HG03135 (cell line): ENCODE data around the gene PEAK1.

Source experiments
- ATAC-seq: cut with Tn5 transposase; IDR thresholded peaks from one replicate; pipeline ENCODE4 v1.9.1; 2021; ENCODE audit warnings: mild to moderate bottlenecking, moderate library complexity; ENCODE audit not compliant: unreplicated experiment

PEAK1 gene

GRCh38 chr15:77369168-77369567 lies 50.7 kb downstream of the PEAK1 start:
- ATAC-seq, result no peak

GRCh38 chr15:77367631-77368030 lies 52.3 kb downstream of the PEAK1 start:
- no peak for ATAC-seq

GRCh38 chr15:77361456-77361855 lies 58.4 kb downstream of the PEAK1 start:
- ATAC-seq, result no peak

GRCh38 chr15:77358545-77359240 lies 61.2 kb downstream of the PEAK1 start:
- ATAC-seq, result no peak

- ATAC-seq, result no peak
Measured at GRCh38 chr15:77356305-77356704, 63.6 kb downstream of the PEAK1 start.

GRCh38 chr15:77355321-77355720 lies 64.6 kb downstream of the PEAK1 start:
- no peak for ATAC-seq

- no peak for ATAC-seq
Measured at GRCh38 chr15:77354063-77354462, 65.8 kb downstream of the PEAK1 start.

GRCh38 chr15:77352887-77353286 lies 67.0 kb downstream of the PEAK1 start:
- ATAC-seq, result no peak

- ATAC-seq, result no peak
Measured at GRCh38 chr15:77350792-77351191, 69.1 kb downstream of the PEAK1 start.

GRCh38 chr15:77349666-77350065 lies 70.2 kb downstream of the PEAK1 start:
- ATAC-seq, result no peak

- no peak for ATAC-seq
Measured at GRCh38 chr15:77348511-77348910, 71.4 kb downstream of the PEAK1 start.

GRCh38 chr15:77347197-77347596 lies 72.7 kb downstream of the PEAK1 start:
- ATAC-seq, result no peak

GRCh38 chr15:77346245-77347036 lies 73.5 kb downstream of the PEAK1 start:
- no peak for ATAC-seq

- no peak for ATAC-seq
Measured at GRCh38 chr15:77342807-77343206, 77.1 kb downstream of the PEAK1 start.

- no peak for ATAC-seq
Measured at GRCh38 chr15:77340245-77340644, 79.7 kb downstream of the PEAK1 start.

GRCh38 chr15:77336006-77336405 lies 83.9 kb downstream of the PEAK1 start:
- no peak for ATAC-seq

- ATAC-seq, result no peak
Measured at GRCh38 chr15:77335298-77335697, 84.6 kb downstream of the PEAK1 start.

- ATAC-seq, result no peak
Measured at GRCh38 chr15:77333166-77333565, 86.7 kb downstream of the PEAK1 start.

GRCh38 chr15:77329202-77329601 lies 90.7 kb downstream of the PEAK1 start:
- ATAC-seq, result no peak

- no peak for ATAC-seq
Measured at GRCh38 chr15:77327844-77328529, 91.9 kb downstream of the PEAK1 start.

GRCh38 chr15:77327168-77327567 lies 92.7 kb downstream of the PEAK1 start:
- no peak for ATAC-seq

GRCh38 chr15:77326366-77326765 lies 93.5 kb downstream of the PEAK1 start:
- ATAC-seq, result no peak
